Uterus (tissue), 4 donors: Measurements from ENCODE around the gene EVI5L. TPM values are rescaled to one million over a fixed set of nuclear protein-coding genes. Genes with fewer than 3 reads are reported as not detected.

Source experiments
- DNase-seq, 2 donors: peaks; one replicate each; pipeline ENCODE4 v3.0.0-alpha.2; 2019 to 2020
- H3K27ac ChIP-seq, 2 donors: fragments of 200-600 bp; sonication (generic); 1 replicate in 1 of 2; 2 replicates in 1 of 2; pipeline ENCODE4 v1.5.1; 2016 to 2018
- H3K27me3 ChIP-seq, 2 donors: fragments of 200-600 bp; sonication (generic); one replicate each; pipeline ENCODE4 v1.5.1; 2018 to 2019; ENCODE audit warnings: control low read depth in 1 of 2
- H3K36me3 ChIP-seq, 2 donors: fragments of 200-600 bp; sonication (generic); one replicate each; pipeline ENCODE4 v1.5.1; 2019; ENCODE audit warnings: control low read depth in 1 of 2
- H3K4me1 ChIP-seq, 2 donors: fragments of 200-600 bp; sonication (generic); one replicate each; pipeline ENCODE4 v1.5.1; 2018 to 2019; ENCODE audit warnings: control low read depth in 1 of 2
- H3K4me3 ChIP-seq, 2 donors: fragments of 200-600 bp; sonication (generic); 1 replicate in 1 of 2; 2 replicates in 1 of 2; pipeline ENCODE4 v1.5.1; 2018 to 2019; ENCODE audit warnings: mild to moderate bottlenecking in 1 of 2
- H3K9me3 ChIP-seq, 2 donors: fragments of 200-600 bp; sonication (generic); one replicate each; pipeline ENCODE4 v1.5.1; 2019; ENCODE audit warnings: control low read depth in 1 of 2
- POLR2A ChIP-seq, 2 donors: fragments of 450-650 bp; IDR thresholded peaks; one replicate each; pipeline ENCODE4 v1.6.1; 2016; ENCODE audit warnings: antibody characterized with exemption in 2 of 2, mild to moderate bottlenecking in 1 of 2, moderate library complexity in 1 of 2
- intact Hi-C: fragments of 100-400 bp; cut with DNase I; formaldehyde crosslinking; loops from one replicate; pipeline ENCODE4 v1.15.1; 2023; ENCODE audit warnings: low total_unique reads
- total RNA-seq, 4 donors: library from RNA; depleted of rRNA in 3 of 4; stranded (reverse); fragments of >200 nt in 3 of 4; gene quantifications; one replicate each; pipeline versions ENCODE4 v1.1.0 to v1.2.4, GENCODE V29; 2014 to 2023
- TF ChIP-seq, protein P1 (sequence below), 4 experiments: fragments of 200-600 bp in 2 of 4; fragments of 450-650 bp in 2 of 4; sonication (generic) in 2 of 4; IDR thresholded peaks; one replicate each; pipeline ENCODE4 v1.5.1; 2016 to 2019; ENCODE audit warnings: antibody characterized with exemption in 4 of 4, mild to moderate bottlenecking in 2 of 4, moderate library complexity in 1 of 4
- donor health status: DM: yes; HTN: yes; CAD: no.

The EVI5L gene
- total RNA-seq, 4 donors from 2014 or later, result 9.1 to 14.9 (median 12.4) TPM

DNA sequence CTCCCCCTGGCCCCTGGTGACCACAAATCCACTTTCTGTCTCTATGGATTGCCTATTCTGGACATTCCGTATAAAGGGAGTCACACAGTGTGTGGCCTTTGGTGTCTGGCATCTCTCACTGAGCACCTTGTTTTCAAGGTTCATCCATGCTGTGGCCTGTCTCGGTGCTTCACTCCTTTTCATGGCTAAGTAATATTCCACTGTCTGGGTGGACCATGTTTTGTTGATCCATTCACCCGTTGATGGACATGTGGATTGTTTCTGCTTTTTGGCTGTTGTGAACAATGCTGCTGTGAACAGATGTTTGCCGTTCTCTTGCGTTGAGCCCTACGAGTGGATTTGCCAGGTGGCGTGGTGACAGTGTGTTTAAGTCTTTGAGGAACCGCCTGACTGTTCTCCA is 10.6 kb downstream of the EVI5L start:
- Histone ChIP-seq H3K9me3 (no peaks in the 10 kb centered on the region), H3K4me1 (no peaks in the 10 kb centered on the region), H3K4me3 (no peak overlapping the region), H3K27ac (no peak overlapping the region), H3K36me3 (no peaks in the 10 kb centered on the region), H3K27me3 (no peaks in the 10 kb centered on the region)
- TF ChIP-seq, protein P1, sequence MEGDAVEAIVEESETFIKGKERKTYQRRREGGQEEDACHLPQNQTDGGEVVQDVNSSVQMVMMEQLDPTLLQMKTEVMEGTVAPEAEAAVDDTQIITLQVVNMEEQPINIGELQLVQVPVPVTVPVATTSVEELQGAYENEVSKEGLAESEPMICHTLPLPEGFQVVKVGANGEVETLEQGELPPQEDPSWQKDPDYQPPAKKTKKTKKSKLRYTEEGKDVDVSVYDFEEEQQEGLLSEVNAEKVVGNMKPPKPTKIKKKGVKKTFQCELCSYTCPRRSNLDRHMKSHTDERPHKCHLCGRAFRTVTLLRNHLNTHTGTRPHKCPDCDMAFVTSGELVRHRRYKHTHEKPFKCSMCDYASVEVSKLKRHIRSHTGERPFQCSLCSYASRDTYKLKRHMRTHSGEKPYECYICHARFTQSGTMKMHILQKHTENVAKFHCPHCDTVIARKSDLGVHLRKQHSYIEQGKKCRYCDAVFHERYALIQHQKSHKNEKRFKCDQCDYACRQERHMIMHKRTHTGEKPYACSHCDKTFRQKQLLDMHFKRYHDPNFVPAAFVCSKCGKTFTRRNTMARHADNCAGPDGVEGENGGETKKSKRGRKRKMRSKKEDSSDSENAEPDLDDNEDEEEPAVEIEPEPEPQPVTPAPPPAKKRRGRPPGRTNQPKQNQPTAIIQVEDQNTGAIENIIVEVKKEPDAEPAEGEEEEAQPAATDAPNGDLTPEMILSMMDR (IDR thresholded peaks at IDR 0.05), result no peak
- DNase-seq, result no peak
- intact Hi-C loops, result no loop called here

- TF ChIP-seq, protein P1 (IDR thresholded peaks at IDR 0.05), result no peak
- no peak for TF ChIP-seq POLR2A (IDR thresholded peaks at IDR 0.05)
- Histone ChIP-seq H3K27me3 (no peaks in the 10 kb centered on the region), H3K4me1 (no peaks in the 10 kb centered on the region), H3K9me3 (no peaks in the 10 kb centered on the region), H3K27ac (no peak overlapping the region), H3K4me3 (no peak overlapping the region), H3K36me3 (no peaks in the 10 kb centered on the region)
- intact Hi-C loops, result no loop called here
- no peak for DNase-seq
Observed at GRCh38 chr19:7841751-7842660, 12.0 kb downstream of the EVI5L start.

- H3K27ac ChIP-seq, result no peak overlapping the region
- DNase-seq, result no peak
- intact Hi-C loops, result no loop called here
- H3K36me3 ChIP-seq, result no peaks in the 10 kb centered on the region
- H3K27me3 ChIP-seq, result no peaks in the 10 kb centered on the region
- H3K4me1 ChIP-seq, result no peaks in the 10 kb centered on the region
- TF ChIP-seq, protein P1 (IDR thresholded peaks at IDR 0.05), result no peak
- TF ChIP-seq POLR2A (IDR thresholded peaks at IDR 0.05), result no peak
- no peak overlapping the region for H3K4me3 ChIP-seq
- no peaks in the 10 kb centered on the region for H3K9me3 ChIP-seq
Observed at GRCh38 chr19:7842661-7843294, 12.8 kb downstream of the EVI5L start.

- no peaks in the 10 kb centered on the region for H3K36me3 ChIP-seq
- no peak for DNase-seq
- intact Hi-C loops, result no loop called here
Observed at GRCh38 chr19:7843521-7843920, 13.5 kb downstream of the EVI5L start.

More at GRCh38 chr19:7843521-7843920, 13.5 kb downstream of the EVI5L start:
- Histone ChIP-seq H3K4me1 (no peaks in the 10 kb centered on the region), H3K4me3 (no peak overlapping the region), H3K27ac (no peak overlapping the region), H3K9me3 (no peaks in the 10 kb centered on the region), H3K27me3 (no peaks in the 10 kb centered on the region)
- TF ChIP-seq POLR2A (IDR thresholded peaks at IDR 0.05), result no peak
- TF ChIP-seq, protein P1 (IDR thresholded peaks at IDR 0.05), result no peak
